ENCODE data around the gene COL18A1. TPM values are rescaled to one million over a fixed set of nuclear protein-coding genes. Genes with fewer than 3 reads are reported as not detected.
"Not testable (repeated sequence)": the region's sequence is repeated elsewhere in the genome, so short reads cannot be mapped to it uniquely, and the experiment has no call there.

Gene COL18A1
- total and polyA plus RNA-seq, 8 donors: 38.7 to 301 (median 77.8) TPM

DNA sequence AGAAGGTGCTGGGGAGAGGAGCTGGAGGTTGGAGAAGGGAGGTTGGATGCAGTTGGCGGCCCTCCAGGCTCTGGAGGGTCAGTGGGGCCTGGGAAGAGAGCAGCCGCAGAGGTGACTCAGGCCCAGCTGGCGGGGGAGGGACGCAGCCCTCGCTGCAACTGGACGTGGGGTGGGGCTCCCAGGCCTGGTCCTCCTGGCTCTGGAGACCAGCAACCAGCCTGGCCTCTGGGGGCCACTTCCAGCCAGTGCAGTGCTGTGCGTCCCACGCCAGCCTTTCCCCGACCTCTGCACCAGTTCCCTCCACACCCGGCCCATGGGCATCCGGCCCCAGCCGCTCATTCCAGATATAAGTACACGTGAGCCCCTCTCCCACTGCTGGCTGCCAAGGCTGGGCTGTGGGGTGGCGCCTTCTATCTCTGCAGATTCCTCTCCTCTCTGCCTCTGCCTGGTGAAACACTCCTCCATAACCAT, 38.0 kb upstream of the COL18A1 start:
- FAIRE-seq (no peak), ATAC-seq (peak in 3 of 4 donors; percentile 10 to 41 (median 32)), DNase-seq (peak in 5 of 6 donors; percentile 20 to 69 (median 44))
- intact Hi-C loops (cut with DNase I): no loop called here
- Histone ChIP-seq H3K36me3 (no peaks in the 10 kb centered on the region), H3K4me3 (no peak overlapping the region), H3K9me3 (no peaks in the 10 kb centered on the region), H3K27me3 (no peaks in the 10 kb centered on the region), H3K4me1 (peaks cover 0 to 3% (median 0%) of the 10 kb centered on the region in 3 donors), H3K27ac (peak overlapping the region in 2 of 4 donors; percentile 30 to 90)
- TF ChIP-seq, protein P1, sequence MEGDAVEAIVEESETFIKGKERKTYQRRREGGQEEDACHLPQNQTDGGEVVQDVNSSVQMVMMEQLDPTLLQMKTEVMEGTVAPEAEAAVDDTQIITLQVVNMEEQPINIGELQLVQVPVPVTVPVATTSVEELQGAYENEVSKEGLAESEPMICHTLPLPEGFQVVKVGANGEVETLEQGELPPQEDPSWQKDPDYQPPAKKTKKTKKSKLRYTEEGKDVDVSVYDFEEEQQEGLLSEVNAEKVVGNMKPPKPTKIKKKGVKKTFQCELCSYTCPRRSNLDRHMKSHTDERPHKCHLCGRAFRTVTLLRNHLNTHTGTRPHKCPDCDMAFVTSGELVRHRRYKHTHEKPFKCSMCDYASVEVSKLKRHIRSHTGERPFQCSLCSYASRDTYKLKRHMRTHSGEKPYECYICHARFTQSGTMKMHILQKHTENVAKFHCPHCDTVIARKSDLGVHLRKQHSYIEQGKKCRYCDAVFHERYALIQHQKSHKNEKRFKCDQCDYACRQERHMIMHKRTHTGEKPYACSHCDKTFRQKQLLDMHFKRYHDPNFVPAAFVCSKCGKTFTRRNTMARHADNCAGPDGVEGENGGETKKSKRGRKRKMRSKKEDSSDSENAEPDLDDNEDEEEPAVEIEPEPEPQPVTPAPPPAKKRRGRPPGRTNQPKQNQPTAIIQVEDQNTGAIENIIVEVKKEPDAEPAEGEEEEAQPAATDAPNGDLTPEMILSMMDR (IDR thresholded peaks at IDR 0.05): no peak
- WGBS, 2 donors: 42 to 43% methylated on average over 14 of the region's 14 CpGs

DNA sequence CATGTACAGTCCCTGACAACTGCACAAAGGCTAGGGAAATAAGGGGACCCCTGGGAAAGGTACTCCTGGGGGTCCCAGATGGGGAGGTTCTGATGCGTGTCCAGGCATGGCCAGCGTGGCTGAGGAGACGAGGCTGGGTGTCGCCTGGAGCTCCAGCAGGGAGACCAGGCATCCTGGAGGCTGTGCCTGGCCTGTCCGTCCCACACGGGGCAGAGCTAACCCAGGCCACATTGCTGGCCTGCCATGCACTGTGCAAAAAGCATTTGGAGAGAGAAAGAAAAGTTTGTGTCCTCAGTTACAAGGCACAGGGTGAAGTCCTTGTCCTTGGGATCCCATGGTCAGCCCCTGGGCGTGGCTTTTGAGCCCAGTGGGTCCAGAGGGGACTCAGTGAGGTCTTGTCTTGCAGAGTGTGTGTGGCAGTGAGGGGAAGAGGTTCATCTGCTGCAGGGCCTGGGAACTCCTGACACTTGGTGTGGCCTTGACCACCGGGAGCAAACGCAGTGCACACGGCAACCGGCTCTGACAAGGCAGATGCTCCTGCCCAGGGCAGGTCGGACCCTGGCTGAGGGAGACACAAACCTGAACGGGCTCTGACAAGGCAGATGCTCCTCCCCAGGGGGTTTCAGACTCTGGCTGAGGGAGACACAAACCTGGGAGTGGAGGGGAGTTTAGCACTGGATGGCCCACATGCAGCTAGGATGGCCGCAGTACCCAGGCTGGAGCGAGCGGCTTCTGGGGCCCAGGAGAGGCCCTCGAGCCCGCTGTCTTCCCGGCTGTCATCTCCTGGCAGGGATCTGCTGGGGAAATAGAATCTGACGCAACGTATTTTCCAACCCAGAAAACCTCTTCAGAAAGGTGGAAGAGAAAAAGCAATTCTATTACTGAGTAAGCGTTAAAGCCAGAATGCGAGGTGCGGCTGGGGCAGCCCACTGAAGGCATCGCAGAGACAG, 37.3 kb upstream of the COL18A1 start:
- Histone ChIP-seq H3K4me3 (no peak overlapping the region), H3K9me3 (no peaks in the 10 kb centered on the region), H3K27me3 (no peaks in the 10 kb centered on the region), H3K4me1 (peaks cover 0 to 3% (median 0%) of the 10 kb centered on the region in 3 donors), H3K27ac (peak overlapping the region in 2 of 4 donors; percentile 22 to 52), H3K36me3 (no peaks in the 10 kb centered on the region)
- intact Hi-C loops (cut with DNase I): no loop called here
- DNase-seq: peak in 2 of 6 donors; percentile 17 to 30
- 51 to 61% methylated on average over 25 of the region's 25 CpGs for WGBS, 2 donors
- ATAC-seq: no peak
- TF ChIP-seq, protein P1 (IDR thresholded peaks at IDR 0.05): no peak
- FAIRE-seq: no peak

DNA sequence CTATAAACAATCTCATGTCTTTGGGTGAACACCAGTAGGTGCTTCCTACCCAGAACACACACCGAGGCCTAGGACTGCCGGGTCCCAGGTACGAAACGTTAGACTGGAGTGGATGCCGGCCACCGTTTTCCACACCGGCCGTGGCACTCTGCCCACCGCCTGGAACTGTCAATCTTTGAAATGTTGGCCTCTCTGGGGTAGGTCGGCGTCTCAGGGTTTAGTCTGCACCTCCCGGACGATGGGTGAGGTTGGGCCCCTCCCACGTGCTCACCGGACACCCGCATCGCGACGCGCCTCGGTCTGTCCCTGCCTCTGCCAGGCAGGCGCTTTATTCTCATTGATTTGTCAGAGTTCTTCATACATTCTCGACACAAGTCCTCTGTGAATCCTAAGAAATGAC, 35.9 kb upstream of the COL18A1 start:
- H3K9me3 ChIP-seq; FAIRE-seq; intact Hi-C loops (cut with DNase I); H3K36me3 ChIP-seq; H3K4me3 ChIP-seq; H3K27ac ChIP-seq; H3K27me3 ChIP-seq; H3K4me1 ChIP-seq; ATAC-seq: not testable (repeated sequence)
- peak in 2 of 6 donors; percentile 18 to 21 for DNase-seq
- WGBS, 2 donors: 74 to 89% methylated on average over 23 of the region's 23 CpGs

DNA sequence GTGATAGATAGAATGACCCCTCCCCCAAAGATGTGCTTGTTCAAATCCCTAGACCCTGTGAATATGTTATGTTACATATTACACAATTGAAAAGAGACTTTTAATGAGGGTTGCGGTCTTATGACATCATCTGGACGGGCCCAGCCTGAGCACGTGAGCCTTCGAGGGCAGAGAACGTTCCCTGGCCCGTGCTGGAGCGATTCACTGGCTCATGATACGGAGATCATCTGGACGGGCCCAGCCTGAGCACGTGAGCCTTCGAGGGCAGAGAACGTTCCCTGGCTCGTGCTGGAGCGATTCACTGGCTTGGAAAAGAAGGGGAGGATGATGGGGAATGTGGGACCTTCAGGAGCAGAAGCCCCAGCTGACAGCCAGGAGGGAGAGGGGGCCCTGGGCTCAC, 34.4 kb upstream of the COL18A1 start:
- intact Hi-C loops (cut with DNase I): no loop called here
- DNase-seq: peak in 2 of 6 donors; percentile 14 to 19
- FAIRE-seq: no peak
- Histone ChIP-seq H3K36me3 (no peaks in the 10 kb centered on the region), H3K27me3 (no peaks in the 10 kb centered on the region), H3K4me1 (no peaks in the 10 kb centered on the region), H3K27ac (no peak overlapping the region), H3K9me3 (no peaks in the 10 kb centered on the region), H3K4me3 (no peak overlapping the region)
- WGBS, 2 donors: 63 to 76% methylated on average over 14 of the region's 14 CpGs
- no peak for ATAC-seq
- TF ChIP-seq, protein P1 (IDR thresholded peaks at IDR 0.05): no peak

GRCh38 chr21:45371081-45371480, 33.9 kb upstream of the COL18A1 start:
- Histone ChIP-seq H3K4me3 (no peak overlapping the region), H3K9me3 (no peaks in the 10 kb centered on the region), H3K27me3 (no peaks in the 10 kb centered on the region), H3K4me1 (no peaks in the 10 kb centered on the region), H3K36me3 (no peaks in the 10 kb centered on the region), H3K27ac (no peak overlapping the region)
- 56 to 60% methylated on average over 13 of the region's 13 CpGs for WGBS, 2 donors
- no peak for FAIRE-seq
- ATAC-seq: no peak
- intact Hi-C loops (cut with DNase I): no loop called here
- TF ChIP-seq, protein P1 (IDR thresholded peaks at IDR 0.05): no peak
- DNase-seq: peak in 2 of 6 donors; percentile 2 to 20
